ENCODE measurements around the gene EVI2A.

The EVI2A gene

DNA sequence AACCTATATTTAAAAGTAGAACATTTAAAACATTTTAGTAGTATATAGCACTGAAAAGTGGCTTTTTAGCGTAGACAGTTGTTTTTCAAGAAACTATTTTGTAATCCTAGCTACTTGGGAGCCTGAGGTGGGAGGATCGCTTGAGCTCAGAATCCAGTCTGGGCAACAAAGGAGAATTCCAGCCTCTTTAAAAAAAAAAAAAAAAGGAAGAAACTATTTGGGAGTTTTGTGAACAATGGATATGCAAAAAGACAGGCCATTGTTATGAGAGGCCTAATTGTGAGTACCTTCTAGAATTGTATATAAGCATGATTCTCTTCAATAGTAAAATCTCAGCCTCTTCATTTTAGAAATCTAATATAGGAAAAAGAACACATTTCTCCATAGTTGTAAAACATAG, 42.0 kb downstream of the EVI2A start:
- no peak for DNase-seq (ENCODE audit: extremely low read depth in 1 of 2, low read depth in 1 of 2)

- DNase-seq (ENCODE audit: extremely low read depth in 1 of 2, low read depth in 1 of 2) = no peak
Observed at GRCh38 chr17:31275116-31275515, 46.3 kb downstream of the EVI2A start.

GRCh38 chr17:31274252-31274651, 47.2 kb downstream of the EVI2A start:
- DNase-seq (ENCODE audit: extremely low read depth in 1 of 2, low read depth in 1 of 2) = no peak

GRCh38 chr17:31273516-31273915, 47.9 kb downstream of the EVI2A start:
- no peak for DNase-seq (ENCODE audit: extremely low read depth in 1 of 2, low read depth in 1 of 2)

- no peak for DNase-seq (ENCODE audit: extremely low read depth in 1 of 2, low read depth in 1 of 2)
Observed at GRCh38 chr17:31272803-31273202, 48.6 kb downstream of the EVI2A start.

GRCh38 chr17:31272236-31272635, 49.2 kb downstream of the EVI2A start:
- no peak for DNase-seq (ENCODE audit: extremely low read depth in 1 of 2, low read depth in 1 of 2)

- DNase-seq (ENCODE audit: extremely low read depth in 1 of 2, low read depth in 1 of 2) = no peak
Observed at GRCh38 chr17:31269578-31269983, 51.8 kb downstream of the EVI2A start.

- no peak for DNase-seq (ENCODE audit: extremely low read depth in 1 of 2, low read depth in 1 of 2)
Observed at GRCh38 chr17:31269036-31269577, 52.3 kb downstream of the EVI2A start.

Measured in stimulated activated CD8-positive, alpha-beta memory T cell treated with anti-CD3 and anti-CD28 coated beads, Interleukin-7, amount 100 ng/mL, for 48 hours (primary cell).